WTC11 (cell line): ENCODE results near the gene ACTA2. TPM values are rescaled to one million over a fixed set of nuclear protein-coding genes. Genes with fewer than 3 reads are reported as not detected.

Source experiments
- ATAC-seq: fragments of 200-7000 bp; cut with Tn5 transposase; 2 replicates; pipeline ENCODE4 v1.10.0; 2021; ENCODE audit warnings: mild to moderate bottlenecking, moderate library complexity
- CTCF ChIA-PET: fragments of 300-600 bp; sonication (Branson Sonifier 250); formaldehyde crosslinking; loops from one replicate; lab custom pipeline; 2021; ENCODE audit warnings: antibody characterized with exemption; lab: Charles Lee
- POLR2A ChIA-PET: fragments of 350-600 bp; sonication (Branson Sonifier 250); formaldehyde crosslinking; loops from one replicate; lab custom pipeline; 2021; ENCODE audit warnings: antibody characterized with exemption; lab: Charles Lee
- DNase-seq: peaks from one replicate; pipeline ENCODE4 v3.0.0; 2021; ENCODE audit warnings: low spot score
- H3K27ac Mint-ChIP-seq: 2 replicates; pipeline ENCODE4 v1.8.0; 2021; ENCODE audit warnings: mixed read lengths
- H3K27me3 Mint-ChIP-seq: 2 replicates; pipeline ENCODE4 v1.8.0; 2021; ENCODE audit warnings: low read depth, mild to moderate bottlenecking, moderate library complexity, mixed read lengths
- H3K36me3 Mint-ChIP-seq: 2 replicates; pipeline ENCODE4 v1.8.0; 2021; ENCODE audit warnings: mixed read lengths
- H3K4me1 Mint-ChIP-seq: 2 replicates; pipeline ENCODE4 v1.8.0; 2022; ENCODE audit warnings: mixed read lengths
- H3K4me3 Mint-ChIP-seq: 2 replicates; pipeline ENCODE4 v1.8.0; 2021; ENCODE audit warnings: mild to moderate bottlenecking, moderate library complexity, mixed read lengths
- H3K9me3 Mint-ChIP-seq: 2 replicates; pipeline ENCODE4 v1.8.0; 2021; ENCODE audit warnings: mixed read lengths
- CBFB ChIP-seq: sonication (generic); formaldehyde crosslinking; IDR thresholded peaks from 2 replicates; pipeline ENCODE4 v1.8.1; 2022; ENCODE audit warnings: mild to moderate bottlenecking, low read depth, missing genetic modification reagents
- FOXK1 ChIP-seq: sonication (generic); formaldehyde crosslinking; IDR thresholded peaks from 2 replicates; pipeline ENCODE4 v1.8.0; 2022; ENCODE audit warnings: mild to moderate bottlenecking, moderate library complexity, missing genetic modification reagents
- FOXP1 ChIP-seq: sonication (generic); formaldehyde crosslinking; IDR thresholded peaks from 2 replicates; pipeline ENCODE4 v1.8.0; 2022; ENCODE audit warnings: missing genetic modification reagents, mild to moderate bottlenecking, moderate library complexity, borderline replicate concordance
- JUN ChIP-seq: sonication (generic); formaldehyde crosslinking; IDR thresholded peaks from 2 replicates; pipeline ENCODE4 v1.8.0; 2023; ENCODE audit warnings: mild to moderate bottlenecking, missing genetic modification reagents
- MXD4 ChIP-seq: fragments of 250-450 bp; sonication (Bioruptor Pico); IDR thresholded peaks from 2 replicates; pipeline ENCODE4 v1.8.0; 2021; ENCODE audit warnings: mild to moderate bottlenecking, moderate library complexity, borderline replicate concordance
- NFE2L1 ChIP-seq: sonication (generic); formaldehyde crosslinking; IDR thresholded peaks from 2 replicates; pipeline ENCODE4 v1.8.1; 2023; ENCODE audit warnings: missing genetic modification reagents
- SP1 ChIP-seq: sonication (generic); formaldehyde crosslinking; conservative IDR thresholded peaks from 2 replicates; pipeline ENCODE4 v1.8.1; 2022; ENCODE audit warnings: missing genetic modification reagents
- TEAD1 ChIP-seq: sonication (generic); formaldehyde crosslinking; IDR thresholded peaks from 2 replicates; pipeline ENCODE4 v1.8.0; 2022; ENCODE audit warnings: mild to moderate bottlenecking, missing genetic modification reagents
- TP53 ChIP-seq: sonication (generic); formaldehyde crosslinking; IDR thresholded peaks from 2 replicates; pipeline ENCODE4 v1.8.1; 2023; ENCODE audit warnings: mild to moderate bottlenecking, missing genetic modification reagents
- ZNF219 ChIP-seq: sonication (generic); formaldehyde crosslinking; IDR thresholded peaks from 2 replicates; pipeline ENCODE4 v1.8.0; 2023; ENCODE audit warnings: missing genetic modification reagents, mild to moderate bottlenecking, borderline replicate concordance
- ZNF232 ChIP-seq: sonication (generic); formaldehyde crosslinking; IDR thresholded peaks from 2 replicates; pipeline ENCODE4 v1.8.0; 2022; ENCODE audit warnings: mild to moderate bottlenecking, missing genetic modification reagents
- ZNF263 ChIP-seq: sonication (generic); formaldehyde crosslinking; IDR thresholded peaks from 2 replicates; pipeline ENCODE4 v1.8.1; 2022; ENCODE audit warnings: low read depth, mild to moderate bottlenecking, moderate library complexity, missing genetic modification reagents
- total RNA-seq: library from RNA; stranded (reverse); gene quantifications from 3 replicates; pipeline ENCODE4 v1.2.3, GENCODE V29; 2021
- TF ChIP-seq, protein P1 (sequence below): fragments of 250-450 bp; sonication (Bioruptor Pico); conservative IDR thresholded peaks from 2 replicates; pipeline ENCODE4 v1.9.0; 2021; ENCODE audit warnings: mild to moderate bottlenecking
- TF ChIP-seq, protein P2 (sequence below): sonication (generic); formaldehyde crosslinking; IDR thresholded peaks from 2 replicates; pipeline ENCODE4 v1.8.1; 2023; ENCODE audit warnings: mild to moderate bottlenecking, missing genetic modification reagents
- TF ChIP-seq, protein P3 (sequence below): sonication (generic); formaldehyde crosslinking; conservative IDR thresholded peaks from 2 replicates; pipeline ENCODE4 v1.8.1; 2023; ENCODE audit warnings: mild to moderate bottlenecking, low read depth, missing genetic modification reagents, moderate library complexity
- TF ChIP-seq, protein P4 (sequence below): fragments of 250-450 bp; sonication (Bioruptor Pico); IDR thresholded peaks from 2 replicates; pipeline ENCODE4 v1.9.0; 2021; ENCODE audit warnings: mild to moderate bottlenecking
- TF ChIP-seq, protein P5 (sequence below): fragments of 250-450 bp; sonication (Bioruptor Pico); IDR thresholded peaks from 2 replicates; pipeline ENCODE4 v1.8.0; 2021; ENCODE audit warnings: mild to moderate bottlenecking
- TF ChIP-seq, protein P6 (sequence below): sonication (generic); formaldehyde crosslinking; IDR thresholded peaks from 2 replicates; pipeline ENCODE4 v1.8.0; 2022; ENCODE audit warnings: mild to moderate bottlenecking, missing genetic modification reagents

Gene ACTA2
- total RNA-seq, 1 experiment from 2014 or later, result 4.4 TPM

DNA sequence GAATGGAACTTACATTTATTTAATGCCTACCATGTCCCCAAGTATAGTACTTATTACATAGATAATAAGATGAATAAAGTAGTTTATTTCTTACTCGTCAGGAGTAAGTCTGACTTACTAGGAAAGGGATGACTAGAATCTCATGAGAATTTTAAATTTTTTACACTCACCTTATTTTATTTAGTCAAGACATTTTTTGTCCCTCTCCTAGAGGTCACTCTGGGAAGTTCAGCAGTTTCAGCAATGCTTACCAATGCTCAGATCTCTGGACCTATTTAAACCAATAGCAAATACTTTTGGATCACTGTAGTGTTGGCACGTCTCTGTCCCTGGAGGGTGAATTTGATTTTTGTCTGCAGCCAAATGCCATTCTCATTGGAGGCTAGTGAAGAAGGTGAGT lies 10.7 kb upstream of the ACTA2 start:
- peaks cover 22% of the 10 kb centered on the region for H3K4me1 Mint-ChIP-seq
- no peak for TF ChIP-seq NFE2L1
- TF ChIP-seq TEAD1 (CRISPR knock-in tag), result no peak
- TF ChIP-seq, protein P1, sequence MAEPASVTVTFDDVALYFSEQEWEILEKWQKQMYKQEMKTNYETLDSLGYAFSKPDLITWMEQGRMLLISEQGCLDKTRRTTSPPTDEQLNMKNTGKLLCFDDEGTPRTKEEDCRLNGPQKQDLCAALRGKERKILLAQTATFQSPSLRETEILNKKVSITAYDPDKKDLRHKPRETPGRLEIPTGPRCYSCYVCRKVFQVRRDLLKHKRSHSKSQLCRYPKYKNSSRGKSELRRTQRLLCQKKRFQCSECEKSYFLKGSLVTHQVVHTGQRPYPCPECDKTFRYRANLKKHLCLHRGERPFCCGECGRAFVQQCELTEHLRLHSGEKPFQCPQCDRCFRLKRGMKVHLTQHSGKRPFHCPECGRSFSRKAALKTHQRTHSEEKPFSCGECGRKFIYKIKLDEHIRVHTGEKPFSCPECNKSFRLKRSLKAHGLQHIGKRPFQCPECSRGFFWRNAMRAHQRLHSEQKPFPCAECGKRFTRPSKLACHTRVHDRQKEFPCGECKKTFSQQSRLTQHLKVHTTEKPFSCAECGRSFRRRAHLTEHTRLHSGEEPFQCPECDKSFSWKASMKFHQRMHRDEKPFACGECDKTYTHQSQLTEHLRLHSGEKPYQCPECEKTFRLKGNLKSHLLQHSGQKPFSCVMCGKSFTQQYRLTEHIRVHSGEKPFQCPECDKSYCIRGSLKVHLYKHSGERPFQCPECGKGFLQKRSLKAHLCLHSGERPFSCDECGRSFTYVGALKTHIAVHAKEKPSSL (CRISPR knock-in tag), result no peak
- TF ChIP-seq, protein P2, sequence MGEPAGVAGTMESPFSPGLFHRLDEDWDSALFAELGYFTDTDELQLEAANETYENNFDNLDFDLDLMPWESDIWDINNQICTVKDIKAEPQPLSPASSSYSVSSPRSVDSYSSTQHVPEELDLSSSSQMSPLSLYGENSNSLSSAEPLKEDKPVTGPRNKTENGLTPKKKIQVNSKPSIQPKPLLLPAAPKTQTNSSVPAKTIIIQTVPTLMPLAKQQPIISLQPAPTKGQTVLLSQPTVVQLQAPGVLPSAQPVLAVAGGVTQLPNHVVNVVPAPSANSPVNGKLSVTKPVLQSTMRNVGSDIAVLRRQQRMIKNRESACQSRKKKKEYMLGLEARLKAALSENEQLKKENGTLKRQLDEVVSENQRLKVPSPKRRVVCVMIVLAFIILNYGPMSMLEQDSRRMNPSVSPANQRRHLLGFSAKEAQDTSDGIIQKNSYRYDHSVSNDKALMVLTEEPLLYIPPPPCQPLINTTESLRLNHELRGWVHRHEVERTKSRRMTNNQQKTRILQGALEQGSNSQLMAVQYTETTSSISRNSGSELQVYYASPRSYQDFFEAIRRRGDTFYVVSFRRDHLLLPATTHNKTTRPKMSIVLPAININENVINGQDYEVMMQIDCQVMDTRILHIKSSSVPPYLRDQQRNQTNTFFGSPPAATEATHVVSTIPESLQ (CRISPR knock-in tag), result no peak
- TF ChIP-seq, protein P3, sequence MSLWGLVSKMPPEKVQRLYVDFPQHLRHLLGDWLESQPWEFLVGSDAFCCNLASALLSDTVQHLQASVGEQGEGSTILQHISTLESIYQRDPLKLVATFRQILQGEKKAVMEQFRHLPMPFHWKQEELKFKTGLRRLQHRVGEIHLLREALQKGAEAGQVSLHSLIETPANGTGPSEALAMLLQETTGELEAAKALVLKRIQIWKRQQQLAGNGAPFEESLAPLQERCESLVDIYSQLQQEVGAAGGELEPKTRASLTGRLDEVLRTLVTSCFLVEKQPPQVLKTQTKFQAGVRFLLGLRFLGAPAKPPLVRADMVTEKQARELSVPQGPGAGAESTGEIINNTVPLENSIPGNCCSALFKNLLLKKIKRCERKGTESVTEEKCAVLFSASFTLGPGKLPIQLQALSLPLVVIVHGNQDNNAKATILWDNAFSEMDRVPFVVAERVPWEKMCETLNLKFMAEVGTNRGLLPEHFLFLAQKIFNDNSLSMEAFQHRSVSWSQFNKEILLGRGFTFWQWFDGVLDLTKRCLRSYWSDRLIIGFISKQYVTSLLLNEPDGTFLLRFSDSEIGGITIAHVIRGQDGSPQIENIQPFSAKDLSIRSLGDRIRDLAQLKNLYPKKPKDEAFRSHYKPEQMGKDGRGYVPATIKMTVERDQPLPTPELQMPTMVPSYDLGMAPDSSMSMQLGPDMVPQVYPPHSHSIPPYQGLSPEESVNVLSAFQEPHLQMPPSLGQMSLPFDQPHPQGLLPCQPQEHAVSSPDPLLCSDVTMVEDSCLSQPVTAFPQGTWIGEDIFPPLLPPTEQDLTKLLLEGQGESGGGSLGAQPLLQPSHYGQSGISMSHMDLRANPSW, result no peak
- TF ChIP-seq, protein P4, sequence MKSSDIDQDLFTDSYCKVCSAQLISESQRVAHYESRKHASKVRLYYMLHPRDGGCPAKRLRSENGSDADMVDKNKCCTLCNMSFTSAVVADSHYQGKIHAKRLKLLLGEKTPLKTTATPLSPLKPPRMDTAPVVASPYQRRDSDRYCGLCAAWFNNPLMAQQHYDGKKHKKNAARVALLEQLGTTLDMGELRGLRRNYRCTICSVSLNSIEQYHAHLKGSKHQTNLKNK, result no peak
- TF ChIP-seq ZNF232 (CRISPR knock-in tag), result no peak
- TF ChIP-seq, protein P5, sequence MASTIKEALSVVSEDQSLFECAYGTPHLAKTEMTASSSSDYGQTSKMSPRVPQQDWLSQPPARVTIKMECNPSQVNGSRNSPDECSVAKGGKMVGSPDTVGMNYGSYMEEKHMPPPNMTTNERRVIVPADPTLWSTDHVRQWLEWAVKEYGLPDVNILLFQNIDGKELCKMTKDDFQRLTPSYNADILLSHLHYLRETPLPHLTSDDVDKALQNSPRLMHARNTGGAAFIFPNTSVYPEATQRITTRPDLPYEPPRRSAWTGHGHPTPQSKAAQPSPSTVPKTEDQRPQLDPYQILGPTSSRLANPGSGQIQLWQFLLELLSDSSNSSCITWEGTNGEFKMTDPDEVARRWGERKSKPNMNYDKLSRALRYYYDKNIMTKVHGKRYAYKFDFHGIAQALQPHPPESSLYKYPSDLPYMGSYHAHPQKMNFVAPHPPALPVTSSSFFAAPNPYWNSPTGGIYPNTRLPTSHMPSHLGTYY (CRISPR knock-in tag), result no peak
- TF ChIP-seq TP53 (CRISPR knock-in tag), result no peak
- no peak for TF ChIP-seq MXD4
- no peak for TF ChIP-seq CBFB (CRISPR knock-in tag)
- TF ChIP-seq, protein P6, sequence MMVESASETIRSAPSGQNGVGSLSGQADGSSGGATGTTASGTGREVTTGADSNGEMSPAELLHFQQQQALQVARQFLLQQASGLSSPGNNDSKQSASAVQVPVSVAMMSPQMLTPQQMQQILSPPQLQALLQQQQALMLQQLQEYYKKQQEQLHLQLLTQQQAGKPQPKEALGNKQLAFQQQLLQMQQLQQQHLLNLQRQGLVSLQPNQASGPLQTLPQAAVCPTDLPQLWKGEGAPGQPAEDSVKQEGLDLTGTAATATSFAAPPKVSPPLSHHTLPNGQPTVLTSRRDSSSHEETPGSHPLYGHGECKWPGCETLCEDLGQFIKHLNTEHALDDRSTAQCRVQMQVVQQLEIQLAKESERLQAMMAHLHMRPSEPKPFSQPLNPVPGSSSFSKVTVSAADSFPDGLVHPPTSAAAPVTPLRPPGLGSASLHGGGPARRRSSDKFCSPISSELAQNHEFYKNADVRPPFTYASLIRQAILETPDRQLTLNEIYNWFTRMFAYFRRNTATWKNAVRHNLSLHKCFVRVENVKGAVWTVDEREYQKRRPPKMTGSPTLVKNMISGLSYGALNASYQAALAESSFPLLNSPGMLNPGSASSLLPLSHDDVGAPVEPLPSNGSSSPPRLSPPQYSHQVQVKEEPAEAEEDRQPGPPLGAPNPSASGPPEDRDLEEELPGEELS (CRISPR knock-in tag), result no peak
- no peak for TF ChIP-seq ZNF219 (CRISPR knock-in tag)
- no peak for TF ChIP-seq ZNF263 (CRISPR knock-in tag)
- TF ChIP-seq FOXP1 (CRISPR knock-in tag), result no peak
- no peak for TF ChIP-seq SP1
- no peak for TF ChIP-seq JUN
- no peak for TF ChIP-seq FOXK1 (CRISPR knock-in tag)

More for the DNA sequence above, 10.7 kb upstream of the ACTA2 start:
- Mint-ChIP-seq H3K9me3 (no peaks in the 10 kb centered on the region), H3K36me3 (no peaks in the 10 kb centered on the region), H3K27me3 (no peaks in the 10 kb centered on the region), H3K4me3 (no peak overlapping the region), H3K27ac (no peak overlapping the region)
- ChIA-PET CTCF (interaction anchor here (1.2 to 1.6 kb wide), 2 partner anchors 29 to 31 kb away, joined by 4 to 6 read pairs; no protein-coding TSS in a partner anchor), POLR2A (no interaction called here)
- DNase-seq (no peak), ATAC-seq (no peak)
